ENCODE results near the gene ACTA2.

- TF ChIP-seq, protein P1, sequence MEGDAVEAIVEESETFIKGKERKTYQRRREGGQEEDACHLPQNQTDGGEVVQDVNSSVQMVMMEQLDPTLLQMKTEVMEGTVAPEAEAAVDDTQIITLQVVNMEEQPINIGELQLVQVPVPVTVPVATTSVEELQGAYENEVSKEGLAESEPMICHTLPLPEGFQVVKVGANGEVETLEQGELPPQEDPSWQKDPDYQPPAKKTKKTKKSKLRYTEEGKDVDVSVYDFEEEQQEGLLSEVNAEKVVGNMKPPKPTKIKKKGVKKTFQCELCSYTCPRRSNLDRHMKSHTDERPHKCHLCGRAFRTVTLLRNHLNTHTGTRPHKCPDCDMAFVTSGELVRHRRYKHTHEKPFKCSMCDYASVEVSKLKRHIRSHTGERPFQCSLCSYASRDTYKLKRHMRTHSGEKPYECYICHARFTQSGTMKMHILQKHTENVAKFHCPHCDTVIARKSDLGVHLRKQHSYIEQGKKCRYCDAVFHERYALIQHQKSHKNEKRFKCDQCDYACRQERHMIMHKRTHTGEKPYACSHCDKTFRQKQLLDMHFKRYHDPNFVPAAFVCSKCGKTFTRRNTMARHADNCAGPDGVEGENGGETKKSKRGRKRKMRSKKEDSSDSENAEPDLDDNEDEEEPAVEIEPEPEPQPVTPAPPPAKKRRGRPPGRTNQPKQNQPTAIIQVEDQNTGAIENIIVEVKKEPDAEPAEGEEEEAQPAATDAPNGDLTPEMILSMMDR (IDR thresholded peaks at IDR 0.05; ENCODE audit: low read length): no peak
- no peak for TF ChIP-seq EZH2 (IDR thresholded peaks at IDR 0.05; ENCODE audit: borderline replicate concordance, low read length)
These were observed 25.8 kb downstream of the ACTA2 start for GRCh38 chr10:88926566-88927415.
